NOMO-1 treated with DMSO at 0.1 percent for 48 hours (cell line): ENCODE results near the gene MYO1B.

ENCODE experiments used
- DNase-seq: peaks from one replicate; lab custom pipeline; 2025; ENCODE audit not compliant: unreplicated experiment; lab: John Stamatoyannopoulos, UW

The MYO1B gene

GRCh38 chr2:191394043-191394442, 148.8 kb downstream of the MYO1B start:
- DNase-seq: no peak

- no peak for DNase-seq
These were observed 151.6 kb downstream of the MYO1B start for GRCh38 chr2:191396794-191397193.

- no peak for DNase-seq
These were observed 154.4 kb downstream of the MYO1B start for GRCh38 chr2:191399601-191400000.

- DNase-seq: no peak
These were observed 156.1 kb downstream of the MYO1B start for GRCh38 chr2:191401287-191401686.

- DNase-seq: no peak
These were observed 157.9 kb downstream of the MYO1B start for GRCh38 chr2:191402966-191403565.

- DNase-seq: no peak
These were observed 159.4 kb downstream of the MYO1B start for GRCh38 chr2:191404568-191404991.

GRCh38 chr2:191405546-191405945, 160.3 kb downstream of the MYO1B start:
- DNase-seq: no peak

GRCh38 chr2:191410646-191411436, 165.6 kb downstream of the MYO1B start:
- DNase-seq: no peak

GRCh38 chr2:191411472-191411871, 166.3 kb downstream of the MYO1B start:
- DNase-seq: no peak

- DNase-seq: no peak
These were observed 167.1 kb downstream of the MYO1B start for GRCh38 chr2:191412353-191412752.

- no peak for DNase-seq
These were observed 169.9 kb downstream of the MYO1B start for GRCh38 chr2:191415101-191415500.

- DNase-seq: no peak
These were observed 170.7 kb downstream of the MYO1B start for GRCh38 chr2:191415858-191416257.

GRCh38 chr2:191417746-191418145, 172.5 kb downstream of the MYO1B start:
- DNase-seq: no peak

GRCh38 chr2:191421950-191422349, 176.7 kb downstream of the MYO1B start:
- DNase-seq: no peak

- DNase-seq: no peak
These were observed 181.8 kb downstream of the MYO1B start for GRCh38 chr2:191427031-191427430.

- DNase-seq: no peak
These were observed 182.9 kb downstream of the MYO1B start for GRCh38 chr2:191428141-191428540.

GRCh38 chr2:191430476-191430875, 185.3 kb downstream of the MYO1B start:
- DNase-seq: no peak

GRCh38 chr2:191432121-191432520, 186.9 kb downstream of the MYO1B start:
- no peak for DNase-seq

- DNase-seq: no peak
These were observed 188.9 kb downstream of the MYO1B start for GRCh38 chr2:191434072-191434471.

GRCh38 chr2:191435141-191435540, 189.9 kb downstream of the MYO1B start:
- DNase-seq: no peak

- DNase-seq: peak; percentile 91
These were observed 191.3 kb downstream of the MYO1B start for GRCh38 chr2:191436368-191437055.

- no peak for DNase-seq
These were observed 194.3 kb downstream of the MYO1B start for GRCh38 chr2:191439481-191439880.
